Measurements from ENCODE around the gene NEURL1.

DNA sequence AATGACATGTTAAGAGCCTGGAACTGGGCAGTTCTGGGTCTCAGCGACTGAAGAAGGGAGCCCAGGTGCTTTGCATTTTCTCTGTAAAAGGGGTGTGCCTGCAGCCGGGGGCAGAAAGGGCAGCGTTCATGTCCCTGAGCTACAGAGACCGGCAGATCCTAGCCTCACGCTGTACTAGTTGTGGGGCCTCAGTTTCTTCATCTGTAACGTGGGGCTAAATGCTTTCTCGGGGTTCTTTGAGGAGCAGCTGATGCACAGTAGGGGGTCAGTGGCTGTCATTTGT is 79.6 kb downstream of the NEURL1 start:
- TF ChIP-seq, protein P1, sequence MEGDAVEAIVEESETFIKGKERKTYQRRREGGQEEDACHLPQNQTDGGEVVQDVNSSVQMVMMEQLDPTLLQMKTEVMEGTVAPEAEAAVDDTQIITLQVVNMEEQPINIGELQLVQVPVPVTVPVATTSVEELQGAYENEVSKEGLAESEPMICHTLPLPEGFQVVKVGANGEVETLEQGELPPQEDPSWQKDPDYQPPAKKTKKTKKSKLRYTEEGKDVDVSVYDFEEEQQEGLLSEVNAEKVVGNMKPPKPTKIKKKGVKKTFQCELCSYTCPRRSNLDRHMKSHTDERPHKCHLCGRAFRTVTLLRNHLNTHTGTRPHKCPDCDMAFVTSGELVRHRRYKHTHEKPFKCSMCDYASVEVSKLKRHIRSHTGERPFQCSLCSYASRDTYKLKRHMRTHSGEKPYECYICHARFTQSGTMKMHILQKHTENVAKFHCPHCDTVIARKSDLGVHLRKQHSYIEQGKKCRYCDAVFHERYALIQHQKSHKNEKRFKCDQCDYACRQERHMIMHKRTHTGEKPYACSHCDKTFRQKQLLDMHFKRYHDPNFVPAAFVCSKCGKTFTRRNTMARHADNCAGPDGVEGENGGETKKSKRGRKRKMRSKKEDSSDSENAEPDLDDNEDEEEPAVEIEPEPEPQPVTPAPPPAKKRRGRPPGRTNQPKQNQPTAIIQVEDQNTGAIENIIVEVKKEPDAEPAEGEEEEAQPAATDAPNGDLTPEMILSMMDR (conservative IDR thresholded peaks at IDR 0.05): no peak
- TF ChIP-seq EZH2 (IDR thresholded peaks at IDR 0.05; ENCODE audit: low read depth): no peak
